ENCODE measurements around the gene FGF14. TPM values are rescaled to one million over a fixed set of nuclear protein-coding genes. Genes with fewer than 3 reads are reported as not detected.
"Not testable (repeated sequence)": the region's sequence is repeated elsewhere in the genome, so short reads cannot be mapped to it uniquely, and the experiment has no call there.

Gene FGF14
- total RNA-seq, 1 donor from 2014 or later, result 0.06 TPM

DNA sequence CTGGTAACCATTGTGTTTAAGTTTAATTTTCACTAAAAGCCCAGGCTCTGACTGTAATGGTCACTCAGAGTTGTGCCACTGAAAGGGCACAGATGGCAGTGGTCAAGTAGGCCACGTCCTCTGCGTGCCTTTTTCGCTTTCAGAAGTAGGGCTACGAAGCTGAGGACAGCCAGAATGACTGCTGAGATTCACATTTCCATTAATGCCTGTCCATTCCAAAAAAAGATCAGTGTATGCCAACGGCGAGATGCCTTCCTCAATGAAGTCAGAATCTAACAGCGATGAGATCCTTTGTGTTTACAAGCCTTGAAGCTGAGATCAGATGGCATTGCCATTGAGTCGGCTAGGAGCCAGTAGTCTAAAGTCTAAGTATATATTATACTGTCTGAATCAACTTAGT is 311.3 kb downstream of the FGF14 start:
- no peak overlapping the region for H3K4me3 ChIP-seq (ENCODE audit: low read depth, low read length)
- TF ChIP-seq, protein P1, sequence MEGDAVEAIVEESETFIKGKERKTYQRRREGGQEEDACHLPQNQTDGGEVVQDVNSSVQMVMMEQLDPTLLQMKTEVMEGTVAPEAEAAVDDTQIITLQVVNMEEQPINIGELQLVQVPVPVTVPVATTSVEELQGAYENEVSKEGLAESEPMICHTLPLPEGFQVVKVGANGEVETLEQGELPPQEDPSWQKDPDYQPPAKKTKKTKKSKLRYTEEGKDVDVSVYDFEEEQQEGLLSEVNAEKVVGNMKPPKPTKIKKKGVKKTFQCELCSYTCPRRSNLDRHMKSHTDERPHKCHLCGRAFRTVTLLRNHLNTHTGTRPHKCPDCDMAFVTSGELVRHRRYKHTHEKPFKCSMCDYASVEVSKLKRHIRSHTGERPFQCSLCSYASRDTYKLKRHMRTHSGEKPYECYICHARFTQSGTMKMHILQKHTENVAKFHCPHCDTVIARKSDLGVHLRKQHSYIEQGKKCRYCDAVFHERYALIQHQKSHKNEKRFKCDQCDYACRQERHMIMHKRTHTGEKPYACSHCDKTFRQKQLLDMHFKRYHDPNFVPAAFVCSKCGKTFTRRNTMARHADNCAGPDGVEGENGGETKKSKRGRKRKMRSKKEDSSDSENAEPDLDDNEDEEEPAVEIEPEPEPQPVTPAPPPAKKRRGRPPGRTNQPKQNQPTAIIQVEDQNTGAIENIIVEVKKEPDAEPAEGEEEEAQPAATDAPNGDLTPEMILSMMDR (conservative IDR thresholded peaks at IDR 0.05; ENCODE audit: low read depth, low read length), result no peak
- DNase-seq (ENCODE audit: low read depth), result no peak

DNA sequence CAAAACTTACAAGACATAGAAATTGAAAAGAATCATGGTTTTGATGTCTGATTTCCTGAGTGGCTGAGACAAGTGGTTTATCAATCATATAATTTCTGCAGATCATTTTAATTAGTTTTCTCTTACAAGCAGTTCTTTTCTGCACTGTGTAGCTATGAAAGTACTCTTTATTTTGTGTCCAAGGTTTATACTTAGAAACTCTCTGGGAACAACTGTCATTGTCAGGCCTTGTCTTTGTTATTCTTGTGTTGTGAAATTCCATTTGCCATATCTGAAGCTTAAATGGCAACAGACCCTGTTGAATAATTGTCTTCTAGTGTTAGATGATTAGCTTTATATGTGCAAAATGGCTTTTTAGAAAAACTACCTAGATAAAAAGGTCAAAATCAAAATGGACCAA is 312.1 kb downstream of the FGF14 start:
- H3K4me3 ChIP-seq (ENCODE audit: low read depth, low read length), result no peak overlapping the region
- TF ChIP-seq, protein P1 (conservative IDR thresholded peaks at IDR 0.05; ENCODE audit: low read depth, low read length), result no peak
- DNase-seq (ENCODE audit: low read depth), result no peak

DNA sequence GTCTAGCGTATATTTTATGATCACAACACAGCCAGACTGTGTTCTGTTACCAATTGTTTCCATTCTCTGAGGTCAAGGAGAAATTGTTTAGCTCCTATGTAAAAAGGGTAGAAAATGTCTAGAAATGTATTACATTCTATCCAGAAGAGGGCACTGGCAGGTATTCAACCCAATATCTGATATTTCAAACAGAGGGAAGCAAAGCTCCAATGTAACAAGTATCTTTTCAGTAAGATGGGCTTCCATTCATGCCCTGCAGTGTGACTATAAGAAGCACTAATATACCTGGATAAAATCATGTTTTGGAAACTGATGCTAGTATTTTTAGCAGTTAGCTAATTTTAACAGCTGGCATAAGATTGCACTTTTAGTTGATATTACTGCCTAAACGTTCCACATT is 312.7 kb downstream of the FGF14 start:
- TF ChIP-seq, protein P1 (conservative IDR thresholded peaks at IDR 0.05; ENCODE audit: low read depth, low read length), result peak; percentile 51
- DNase-seq (ENCODE audit: low read depth), result no peak
- no peak overlapping the region for H3K4me3 ChIP-seq (ENCODE audit: low read depth, low read length)

DNA sequence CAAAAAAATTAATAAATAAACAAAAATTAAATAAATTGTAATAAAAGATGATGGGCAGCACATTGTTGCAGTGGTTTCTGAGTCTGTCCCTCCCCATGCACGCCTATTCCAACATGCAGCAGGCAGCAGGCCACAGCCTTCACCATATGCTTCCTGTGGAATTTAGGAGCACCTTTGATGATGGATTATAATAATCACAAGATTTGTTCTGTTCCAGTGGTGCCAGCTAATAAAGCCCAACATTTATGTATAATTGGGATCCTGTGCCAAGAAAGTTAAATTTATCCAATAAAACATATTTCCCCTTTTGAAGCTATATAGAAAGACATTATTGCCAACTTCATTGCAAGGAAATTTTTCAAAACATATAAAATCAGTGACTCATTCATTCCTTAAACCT is 328.6 kb downstream of the FGF14 start:
- TF ChIP-seq, protein P1 (conservative IDR thresholded peaks at IDR 0.05; ENCODE audit: low read depth, low read length), result no peak
- no peak overlapping the region for H3K4me3 ChIP-seq (ENCODE audit: low read depth, low read length)
- DNase-seq (ENCODE audit: low read depth), result no peak

DNA sequence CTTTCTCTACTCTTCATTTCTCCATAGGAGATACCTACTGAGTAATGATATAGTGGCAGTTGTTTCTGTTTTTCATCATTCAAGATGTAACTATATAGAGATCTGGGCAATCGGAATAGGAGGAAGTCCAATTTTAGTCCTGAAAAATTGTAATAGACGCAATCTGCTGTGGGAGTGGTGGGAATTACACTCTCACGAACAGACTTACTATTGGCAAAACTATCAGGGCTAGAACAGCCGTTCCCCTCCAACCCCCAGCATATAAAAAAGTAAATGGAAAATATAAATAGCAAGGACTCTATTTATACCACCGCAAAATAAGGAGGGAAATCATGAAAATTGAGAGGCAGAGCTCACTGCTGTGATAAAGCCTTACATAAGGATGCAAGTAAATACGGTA is 330.1 kb downstream of the FGF14 start:
- H3K4me3 ChIP-seq (ENCODE audit: low read depth, low read length), result no peak overlapping the region
- no peak for DNase-seq (ENCODE audit: low read depth)
- TF ChIP-seq, protein P1 (conservative IDR thresholded peaks at IDR 0.05; ENCODE audit: low read depth, low read length), result no peak

DNA sequence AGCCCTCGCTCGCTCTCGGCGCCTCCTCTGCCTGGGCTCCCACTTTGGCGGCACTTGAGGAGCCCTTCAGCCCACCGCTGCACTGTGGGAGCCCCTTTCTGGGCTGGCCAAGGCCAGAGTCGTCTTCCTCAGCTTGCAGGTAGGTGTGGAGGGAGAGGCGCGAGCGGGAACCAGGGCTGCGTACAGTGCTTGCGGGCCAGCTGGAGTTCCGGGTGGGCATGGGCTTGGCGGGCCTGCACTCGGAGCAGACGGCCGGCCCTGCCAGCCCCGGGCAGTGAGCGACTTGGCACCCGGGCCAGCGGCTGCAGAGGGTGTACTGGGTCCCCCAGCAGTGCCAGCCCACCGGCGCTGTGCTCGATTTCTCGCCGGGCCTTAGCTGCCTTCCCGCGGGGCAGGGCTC is 333.5 kb downstream of the FGF14 start:
- H3K4me3 ChIP-seq (ENCODE audit: low read depth, low read length); DNase-seq (ENCODE audit: low read depth): not testable (repeated sequence)

DNA sequence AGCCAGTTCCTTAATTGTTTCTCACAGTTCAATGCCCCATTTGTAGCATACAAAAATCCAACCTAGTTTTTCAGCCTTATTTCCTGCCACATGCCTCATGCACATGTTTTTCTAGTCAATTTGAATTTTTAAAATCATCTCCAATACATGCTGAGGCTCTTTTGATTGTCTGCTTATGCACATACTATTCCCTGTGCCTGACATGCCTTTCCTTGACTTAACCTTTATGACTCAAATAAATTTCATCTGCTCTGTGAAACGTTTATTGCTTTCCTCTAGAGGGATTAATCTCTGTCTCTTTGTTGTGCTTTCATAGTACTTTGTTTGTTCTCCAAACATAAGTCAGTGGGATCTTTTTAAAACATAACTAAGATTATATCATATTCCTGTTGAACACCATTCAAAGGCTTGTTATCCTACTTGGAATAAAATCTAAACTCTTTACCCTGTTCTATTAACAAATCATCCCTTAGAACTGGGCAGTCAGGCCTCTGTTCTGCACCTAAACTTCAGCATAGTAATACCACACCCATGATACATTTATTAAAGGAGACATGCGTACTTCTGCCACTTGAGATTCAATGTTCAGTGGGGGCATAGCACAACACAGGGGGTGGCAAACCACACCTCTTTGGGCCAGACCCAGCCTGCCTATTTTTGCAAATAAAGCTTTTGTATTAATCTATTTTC is 346.6 kb downstream of the FGF14 start:
- TF ChIP-seq, protein P1 (conservative IDR thresholded peaks at IDR 0.05; ENCODE audit: low read depth, low read length), result no peak
- DNase-seq (ENCODE audit: low read depth), result no peak
- H3K4me3 ChIP-seq (ENCODE audit: low read depth, low read length), result no peak overlapping the region
